Left lobe of liver (tissue), 2 donors: ENCODE results near the gene NMT2. TPM values are rescaled to one million over a fixed set of nuclear protein-coding genes. Genes with fewer than 3 reads are reported as not detected.
"Not testable (repeated sequence)": the region's sequence is repeated elsewhere in the genome, so short reads cannot be mapped to it uniquely, and the experiment has no call there.

Experiments
- ATAC-seq: fragments of 200-7000 bp; cut with Tn5 transposase; one replicate; pipeline ENCODE4 v1.9.1; 2020; ENCODE audit warnings: mild to moderate bottlenecking, moderate library complexity
- DNase-seq: peaks from one replicate; pipeline ENCODE4 v3.0.0-alpha.2; 2020; ENCODE audit warnings: low spot score
- total RNA-seq: library from RNA; stranded (reverse); gene quantifications from one replicate; pipeline ENCODE4 v1.2.1, GENCODE V29; 2021
- donor health status: DM: no; HTN: no; CAD: no; lungs with moderate emphysema.
- donor health status: DM: no; HTN: yes; CAD: no.

NMT2 gene
- 19.4 TPM for total RNA-seq

DNA sequence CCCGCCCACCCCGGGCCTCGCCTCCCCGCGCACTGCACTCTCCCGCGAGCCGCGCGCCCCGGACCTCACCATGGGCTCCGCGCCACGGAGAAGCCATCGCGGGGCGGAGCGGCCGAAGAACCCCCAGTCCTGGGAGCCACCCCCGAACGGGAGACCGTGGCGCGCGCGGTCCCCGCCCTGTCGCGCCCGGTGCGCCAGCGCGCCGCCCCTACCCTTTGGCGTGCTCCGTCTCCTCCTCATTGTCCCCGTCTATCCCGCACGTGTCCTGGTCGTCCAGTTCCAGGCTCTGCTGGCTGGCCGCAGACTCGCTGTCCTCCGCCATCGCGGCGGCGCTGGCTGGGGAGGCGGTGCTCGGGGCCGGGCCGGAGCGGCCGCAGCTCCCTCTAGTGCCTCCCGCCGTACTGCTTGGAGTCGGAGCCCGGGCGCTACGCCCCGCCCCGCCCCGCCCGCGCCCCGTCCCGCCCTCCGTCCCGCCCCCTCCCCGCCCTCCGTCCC lies at the start of gene NMT2:
Gene NMT2, minus strand, starts transcription at position 403 of the 495 bp plus-strand sequence. Its CDS starts 81 bp downstream, at position 322.
- DNase-seq, result peak; percentile 91
- ATAC-seq, result peak; percentile 82

DNA sequence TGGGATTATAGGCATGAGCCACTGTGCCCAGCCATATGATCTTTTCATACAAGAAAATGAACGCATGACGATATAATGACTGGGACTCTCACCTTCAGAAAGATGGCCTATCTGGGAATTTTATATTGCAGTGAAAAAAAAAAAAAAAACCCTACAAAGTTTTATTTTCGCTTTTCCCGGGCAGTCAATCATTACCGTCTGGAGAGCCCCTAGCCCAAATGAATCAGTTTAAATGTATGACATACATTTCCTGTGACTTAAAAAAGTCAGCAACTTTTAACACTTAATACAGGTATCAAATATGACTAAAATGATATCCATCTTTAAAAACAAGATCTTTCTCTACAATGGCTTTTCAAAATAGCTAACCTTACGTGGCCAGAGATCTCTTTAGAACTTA lies 48.2 kb upstream of the NMT2 start:
- DNase-seq, result no peak
- no peak for ATAC-seq

DNA sequence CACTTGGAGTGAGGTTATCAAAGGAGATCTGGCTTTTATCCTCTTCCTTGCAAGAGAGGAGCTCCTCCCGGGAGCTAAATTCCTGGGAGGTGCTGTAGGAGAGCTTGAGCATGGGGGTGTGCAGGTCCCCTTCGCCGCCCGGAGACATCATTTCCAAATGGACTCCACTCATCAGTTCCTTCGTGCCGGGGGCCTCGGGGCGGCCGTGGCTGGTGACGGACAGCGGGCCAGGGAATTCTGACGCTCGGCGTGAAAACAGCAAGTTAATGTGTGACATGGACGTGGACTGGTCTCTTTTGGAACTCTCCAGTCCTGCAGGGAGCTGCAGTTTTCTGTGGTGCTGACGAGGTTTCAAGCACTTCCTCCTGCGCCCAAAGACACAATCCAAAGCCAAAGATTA lies 45.7 kb upstream of the NMT2 start:
- ATAC-seq, result no peak

DNA sequence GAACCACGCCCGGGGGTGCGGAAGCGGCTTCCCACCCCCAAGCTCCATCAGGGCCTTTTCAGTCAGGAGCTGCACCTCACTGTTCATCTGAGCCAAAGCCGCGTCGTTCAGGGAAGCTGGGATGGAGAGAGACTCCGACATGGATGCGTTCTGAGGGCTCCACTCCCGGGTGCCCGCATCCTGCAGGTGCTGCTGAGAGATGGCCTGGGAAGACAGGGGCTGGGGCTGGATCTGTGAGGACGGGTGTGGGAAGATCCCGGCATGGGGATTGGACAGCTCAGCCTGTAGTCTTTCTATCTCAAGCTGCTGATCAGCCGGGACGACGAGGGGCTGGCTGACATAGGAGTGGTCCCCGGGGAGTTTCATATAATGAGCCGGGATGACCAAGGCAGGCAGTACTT lies 45.0 kb upstream of the NMT2 start:
- DNase-seq, result no peak
- ATAC-seq, result no peak

More for the DNA sequence above, 45.7 kb upstream of the NMT2 start:
- no peak for DNase-seq

DNA sequence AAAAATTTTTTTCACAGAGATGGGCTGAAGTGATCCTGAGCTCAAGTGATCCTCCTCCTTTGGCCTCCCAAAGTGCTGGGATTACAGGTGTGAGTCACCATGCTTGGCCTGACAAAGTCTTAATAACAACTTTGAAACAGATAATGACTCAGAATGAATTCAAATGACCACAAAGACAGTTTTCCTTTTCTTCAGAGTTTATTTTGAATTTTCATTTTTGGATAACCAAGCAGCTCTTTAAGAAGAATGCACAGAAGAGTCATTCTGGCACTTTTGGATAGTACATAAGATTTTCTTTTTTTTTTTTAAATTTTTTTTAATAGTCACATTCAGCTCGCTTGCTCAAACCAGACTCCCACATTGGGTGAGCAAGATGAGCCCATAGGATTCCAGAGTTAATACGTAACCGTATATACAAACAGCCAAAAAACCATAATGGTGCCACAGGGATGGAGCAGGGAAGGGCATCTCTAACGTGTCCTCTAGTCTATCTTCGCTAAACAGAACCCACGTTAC lies 43.0 kb upstream of the NMT2 start:
- ATAC-seq (no peak), DNase-seq (no peak)

DNA sequence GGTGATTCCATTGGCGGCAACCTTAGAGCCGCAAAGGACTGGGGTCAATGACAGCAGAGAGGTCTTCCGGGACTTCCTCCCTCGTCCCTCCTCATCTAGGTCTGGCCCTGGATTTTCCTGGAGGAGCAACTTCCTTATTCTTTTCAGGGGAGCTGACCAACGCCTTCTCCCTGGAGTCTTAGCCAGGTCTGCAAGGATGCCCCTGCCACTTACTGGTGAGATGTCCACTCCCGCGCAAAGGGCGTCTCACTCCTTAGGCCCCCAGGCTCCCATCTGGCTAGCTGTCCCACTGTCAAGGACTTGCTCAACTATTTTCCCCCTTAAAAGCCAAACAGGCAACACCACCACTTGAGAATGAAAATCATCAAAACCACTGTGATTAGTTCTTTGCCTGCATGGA lies 42.0 kb upstream of the NMT2 start:
- ATAC-seq, result no peak
- DNase-seq, result no peak

DNA sequence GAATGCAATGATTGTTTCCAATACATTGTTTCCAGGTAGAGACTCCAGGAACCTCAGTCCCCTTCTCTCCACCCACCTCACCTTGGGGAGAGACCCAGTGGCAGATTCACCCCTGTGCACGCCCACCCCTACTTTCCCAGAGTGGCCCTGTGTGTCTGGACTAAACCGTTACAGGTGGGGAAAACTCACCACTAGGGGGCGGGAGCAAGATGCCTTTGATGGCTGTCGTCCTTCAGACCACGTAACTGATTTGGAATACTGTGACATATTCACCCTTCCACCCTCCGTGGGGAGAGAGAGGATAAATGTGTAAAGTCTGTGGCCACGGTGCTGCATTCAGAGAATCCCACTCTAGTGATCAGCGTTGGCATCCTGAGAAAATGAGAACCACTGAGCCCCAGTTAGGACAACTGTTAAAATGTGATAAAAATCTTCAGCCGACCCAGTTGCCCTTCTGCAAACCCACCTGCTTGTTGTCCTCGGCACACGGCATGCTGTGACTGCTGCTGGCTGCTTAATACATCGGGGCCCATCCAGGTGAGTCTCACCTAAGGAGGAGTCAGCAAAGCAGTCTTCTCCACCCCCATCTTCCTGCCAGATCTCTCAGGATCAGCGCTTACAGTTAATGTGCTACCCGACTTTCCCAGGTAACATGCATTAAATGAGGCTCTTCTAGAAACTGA lies 41.5 kb upstream of the NMT2 start:
- peak; percentile 73 for DNase-seq
- peak; percentile 97 for ATAC-seq

DNA sequence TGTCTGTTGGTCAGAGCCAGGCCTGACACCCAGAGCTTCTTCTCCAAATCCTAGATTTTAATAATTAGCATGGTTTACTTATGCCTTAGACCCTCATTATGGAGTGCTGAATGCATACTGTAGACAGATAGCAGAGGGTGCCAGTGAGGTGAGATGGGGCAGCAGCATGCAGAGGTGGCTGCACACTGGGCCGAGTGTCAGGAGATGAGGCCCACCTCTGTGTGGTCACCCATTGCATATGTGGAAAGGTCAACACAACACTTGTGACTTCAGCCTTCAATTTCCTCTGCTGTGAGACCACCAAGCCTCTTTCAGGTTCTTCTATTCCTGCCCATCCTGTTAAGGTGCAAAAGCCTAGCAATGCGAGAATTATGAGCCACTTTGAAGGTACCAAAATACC lies 39.7 kb upstream of the NMT2 start:
- no peak for ATAC-seq

DNA sequence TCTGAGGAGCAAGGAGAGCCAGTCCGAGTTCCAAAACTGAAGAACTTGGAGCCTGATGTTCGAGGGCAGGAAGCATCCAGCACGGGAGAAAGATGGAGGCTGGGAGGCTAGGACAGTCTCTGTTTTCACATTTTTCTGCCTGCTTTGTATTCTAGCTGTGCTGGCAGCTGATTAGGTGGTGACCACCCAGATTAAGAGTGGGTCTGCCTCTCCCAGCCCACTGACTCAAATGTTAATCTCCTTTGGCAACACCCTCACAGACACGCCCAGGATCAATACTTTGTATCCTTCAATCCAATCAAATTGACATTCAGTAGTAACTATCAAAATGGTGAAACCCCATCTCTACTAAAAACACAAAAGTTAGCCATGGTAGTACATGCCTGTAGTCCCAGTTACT lies 38.9 kb upstream of the NMT2 start:
- not testable (repeated sequence) for ATAC-seq, DNase-seq

More for the DNA sequence above, 39.7 kb upstream of the NMT2 start:
- no peak for DNase-seq

DNA sequence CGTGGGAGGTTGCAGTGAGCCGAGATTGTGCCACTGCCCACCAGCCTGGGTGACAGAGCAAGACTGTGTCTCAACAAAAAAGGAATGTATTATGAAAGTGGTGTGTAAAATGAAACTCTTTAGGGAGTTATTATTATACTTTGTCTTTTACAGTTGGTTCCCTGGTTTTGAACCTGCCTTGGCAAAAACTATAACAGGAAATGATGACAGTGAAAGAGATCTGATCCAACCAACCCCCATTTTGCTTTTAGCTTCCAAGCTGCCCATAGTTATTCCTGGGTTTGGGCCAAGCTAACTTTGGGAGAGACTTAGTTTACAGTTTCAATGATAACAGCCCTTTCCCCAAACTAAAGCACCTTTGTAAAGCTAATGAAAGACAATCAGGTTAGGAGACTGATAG lies 34.1 kb upstream of the NMT2 start:
- DNase-seq (no peak), ATAC-seq (no peak)

DNA sequence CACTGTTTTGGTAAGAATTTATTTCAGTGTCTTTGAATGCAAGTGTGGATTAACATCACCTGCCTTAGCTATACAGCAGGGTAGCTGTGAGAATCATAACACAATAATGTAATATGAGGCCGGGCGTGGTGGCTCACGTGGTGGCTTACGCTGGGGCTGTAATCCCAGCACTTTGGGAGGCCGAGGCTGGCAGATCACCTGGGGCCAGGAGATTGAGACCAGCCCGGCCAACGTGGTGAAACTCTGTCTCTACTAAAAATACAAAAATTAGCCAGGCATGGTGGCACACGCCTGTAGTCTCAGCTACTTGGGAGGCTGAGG lies 33.8 kb upstream of the NMT2 start:
- not testable (repeated sequence) for DNase-seq, ATAC-seq

DNA sequence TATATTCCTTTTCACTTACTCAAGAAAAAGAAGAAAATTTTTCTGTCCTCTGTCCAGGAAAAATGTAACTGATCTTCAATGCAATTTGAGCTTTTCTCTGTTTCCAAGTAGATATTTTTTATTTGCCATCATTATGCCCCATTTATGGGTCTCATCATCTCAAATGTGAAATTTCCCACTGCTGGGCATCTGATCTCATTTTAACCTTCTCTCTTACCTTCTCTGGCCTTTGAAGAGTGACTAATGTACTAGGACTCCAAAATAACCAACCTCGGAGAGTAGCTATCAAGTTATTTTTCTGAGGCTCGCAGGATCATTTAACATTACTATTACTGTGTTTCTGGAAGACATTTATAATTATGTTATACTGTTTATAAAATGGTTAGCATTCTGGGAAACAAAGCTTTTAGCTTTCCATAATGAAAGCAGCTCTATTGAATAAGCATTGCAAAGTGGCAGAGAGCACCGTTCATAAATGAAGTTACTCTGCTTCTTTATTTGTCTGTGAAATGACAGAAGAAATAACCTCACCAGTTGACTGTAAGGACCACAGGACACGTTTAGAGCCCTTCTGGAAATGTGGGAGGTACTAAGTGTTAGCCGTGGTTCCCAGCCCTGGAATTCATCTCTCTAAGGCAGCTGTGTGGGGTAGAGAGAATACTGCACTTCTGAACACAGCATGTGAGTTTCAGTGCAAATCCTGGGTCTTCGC lies 33.3 kb upstream of the NMT2 start:
- DNase-seq (no peak), ATAC-seq (no peak)

DNA sequence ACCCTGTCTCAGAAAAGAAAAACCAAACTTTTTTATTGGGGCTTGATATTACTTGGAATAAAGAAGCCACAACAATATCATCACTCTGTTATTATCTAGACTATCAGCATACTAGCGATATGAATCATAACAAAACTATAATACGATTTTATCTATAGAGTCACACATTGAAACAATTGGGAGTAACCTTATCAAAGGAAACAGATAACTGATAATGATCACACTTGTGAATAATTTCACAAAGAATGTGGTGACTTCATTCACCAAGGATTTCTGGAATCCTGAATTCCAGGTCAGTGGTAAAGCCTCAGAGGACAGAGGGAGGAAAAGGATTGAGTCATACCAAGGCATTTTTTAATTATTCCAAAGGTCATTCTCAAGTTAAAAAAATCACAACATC lies 32.1 kb upstream of the NMT2 start:
- ATAC-seq (no peak), DNase-seq (no peak)

DNA sequence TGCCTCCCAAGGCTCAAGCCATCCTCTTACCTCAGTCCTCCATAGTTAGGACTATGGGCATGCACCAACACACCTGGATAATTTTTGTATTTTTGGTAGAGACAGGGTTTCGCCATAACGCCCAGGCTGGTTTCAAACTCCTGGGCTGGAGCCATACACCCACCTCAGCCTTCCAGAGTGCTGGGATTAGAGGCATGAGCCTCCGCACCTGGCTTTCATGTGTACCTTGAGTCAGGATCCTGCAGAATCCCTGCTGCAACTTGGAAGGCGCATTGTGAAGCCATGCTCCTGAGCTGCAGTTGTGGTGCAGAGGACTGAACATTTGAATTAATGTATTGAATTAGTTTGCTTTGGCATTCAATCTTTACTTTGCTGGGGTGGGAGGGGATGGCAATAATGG lies 29.4 kb upstream of the NMT2 start:
- DNase-seq (no peak), ATAC-seq (no peak)

DNA sequence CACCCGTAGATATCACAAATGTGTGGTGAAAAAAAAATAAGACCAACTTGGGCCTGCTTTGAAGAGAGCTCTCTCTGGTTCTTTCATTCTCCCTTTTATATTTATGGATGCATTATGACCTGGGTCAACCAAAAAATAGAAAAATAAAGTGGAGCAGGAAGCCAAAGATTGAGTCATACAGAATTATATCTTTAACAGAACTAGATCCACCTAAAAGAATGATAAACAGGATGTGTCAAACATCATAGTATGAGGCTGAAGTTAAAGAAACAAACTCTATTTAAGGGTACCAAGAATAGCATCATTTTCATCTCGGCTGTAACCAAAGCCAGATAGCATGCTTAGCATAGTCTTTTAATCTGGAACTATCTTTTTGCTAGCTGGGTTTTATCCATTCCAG lies 28.8 kb upstream of the NMT2 start:
- no peak for ATAC-seq
- DNase-seq, result no peak

DNA sequence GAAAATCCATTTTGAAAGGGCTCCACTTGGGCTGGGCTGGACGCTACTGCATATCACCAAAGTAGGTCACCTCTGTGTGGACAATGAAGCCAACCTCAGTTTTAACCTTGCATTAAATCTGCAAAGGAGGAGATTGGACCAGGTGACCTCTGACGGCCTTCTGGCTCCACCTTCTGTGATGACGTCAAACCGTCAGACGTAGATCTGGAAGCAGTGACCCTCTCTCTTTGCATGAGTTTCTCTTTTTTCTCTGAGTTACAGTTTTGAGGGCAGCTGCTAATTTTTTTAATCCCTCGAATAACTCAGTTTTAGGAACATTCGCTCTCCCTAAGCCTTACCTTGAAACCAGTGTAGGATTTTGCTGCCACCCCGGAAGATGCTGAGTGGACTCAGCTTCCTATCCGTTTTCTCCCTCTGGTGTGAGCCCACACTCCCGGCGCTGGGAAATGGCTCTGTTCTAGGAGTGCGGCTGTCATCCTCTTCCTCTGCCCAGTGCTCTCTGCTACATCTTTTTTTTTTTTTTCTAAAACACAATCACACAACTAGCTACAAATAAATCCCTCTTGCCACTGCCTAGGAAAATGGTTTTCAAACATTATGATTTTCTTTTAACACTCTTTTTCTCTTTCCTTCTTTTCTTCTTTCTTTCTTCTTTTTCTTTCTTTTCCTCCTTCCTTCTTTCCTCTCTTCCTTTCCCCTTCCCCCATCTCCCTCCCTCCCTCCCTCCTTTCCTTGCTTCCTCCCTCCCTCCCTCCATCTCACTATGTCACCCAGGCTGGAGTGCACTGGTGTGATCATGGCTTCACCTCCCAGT lies 27.7 kb upstream of the NMT2 start:
- ATAC-seq (peak; percentile 19), DNase-seq (no peak)

DNA sequence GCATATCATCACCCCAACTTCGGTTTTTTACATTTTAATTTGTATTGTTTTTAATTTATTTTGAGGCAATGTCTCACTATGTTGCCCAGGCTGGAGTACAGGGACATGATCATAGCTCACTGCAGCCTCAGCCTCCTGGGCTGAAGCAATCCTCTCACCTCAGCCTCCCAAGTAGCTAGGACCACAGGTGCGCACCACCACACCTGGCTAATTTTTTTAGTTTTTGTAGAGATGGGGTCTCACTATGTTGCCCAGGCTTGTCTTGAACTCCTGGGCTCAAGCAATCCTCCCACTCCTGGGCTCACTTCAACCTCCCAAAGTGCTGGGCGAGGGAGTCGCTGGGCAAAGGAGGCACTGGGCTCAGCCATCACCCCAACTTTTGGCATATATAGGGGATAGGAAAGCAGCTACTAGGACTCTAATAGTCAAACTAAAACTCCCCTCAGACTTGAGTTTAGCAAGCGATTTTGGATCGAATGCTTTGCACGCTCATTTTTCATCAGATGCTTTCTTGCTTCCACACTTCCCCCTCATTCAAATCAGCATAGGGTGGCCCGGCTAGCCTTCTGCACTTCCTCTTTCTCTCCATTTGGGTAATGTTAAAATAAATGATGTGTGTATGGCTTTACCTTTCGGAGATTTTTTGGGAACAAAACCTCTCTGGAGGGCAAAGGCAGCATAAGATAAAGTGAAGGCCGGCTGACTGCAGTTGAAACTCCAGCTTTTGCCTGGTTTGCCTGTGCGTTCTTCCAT lies 20.8 kb upstream of the NMT2 start:
- DNase-seq (no peak), ATAC-seq (no peak)

DNA sequence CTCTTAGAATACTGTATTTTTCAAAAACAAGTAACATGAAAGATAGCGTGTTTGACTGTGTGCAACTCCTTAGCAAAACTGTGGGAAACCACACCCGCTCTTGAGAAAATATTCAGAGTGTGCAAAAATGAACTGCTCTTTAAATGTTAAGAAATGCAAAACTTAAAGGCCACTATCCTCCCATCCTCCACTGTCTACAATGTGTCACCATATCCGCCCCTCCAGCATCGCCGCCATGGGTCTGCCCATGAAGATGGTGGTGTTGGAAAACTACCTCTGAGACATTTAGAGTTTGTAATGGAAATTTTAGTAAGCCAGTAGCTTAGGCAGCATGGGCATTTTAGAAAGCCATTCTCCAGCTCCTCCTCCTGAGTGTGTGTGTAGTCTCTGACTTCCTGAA lies 20.1 kb upstream of the NMT2 start:
- DNase-seq (no peak), ATAC-seq (no peak)

DNA sequence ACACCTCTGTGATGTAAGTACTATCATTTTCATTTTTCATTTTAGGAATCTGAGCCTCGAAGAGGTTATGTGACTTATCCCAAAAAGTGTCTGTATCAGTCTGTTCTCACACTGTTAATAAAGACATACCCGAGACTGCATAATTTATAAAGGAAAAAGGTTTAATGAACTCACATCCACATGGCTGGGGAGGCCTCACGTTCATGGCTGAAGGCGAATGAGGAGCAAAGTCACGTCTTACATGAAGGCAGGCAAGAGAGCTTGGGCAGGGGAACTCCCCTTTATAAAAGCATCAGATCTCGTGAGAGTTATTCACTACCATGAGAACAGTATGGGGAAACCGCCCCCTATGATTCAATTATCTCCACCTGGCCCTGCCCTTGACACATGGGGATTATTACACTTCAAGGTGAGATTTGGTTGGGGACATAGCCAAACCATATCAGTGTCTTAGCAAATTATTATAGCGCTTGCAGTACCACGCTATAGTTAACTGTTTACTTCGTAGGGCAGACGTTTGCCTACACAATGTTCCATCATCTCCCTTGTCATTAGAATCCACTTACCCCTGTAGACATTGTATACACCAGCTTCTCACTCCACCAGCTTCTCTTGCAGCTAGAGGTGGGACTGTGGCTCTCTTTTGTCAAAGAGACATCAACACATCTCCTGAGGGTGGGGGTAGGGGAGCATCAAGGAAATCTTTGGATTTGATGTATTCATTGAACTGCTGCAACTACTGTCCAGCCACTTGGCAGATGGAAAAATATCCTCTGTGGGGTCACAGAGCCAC lies 15.4 kb upstream of the NMT2 start:
- DNase-seq (no peak), ATAC-seq (no peak)
